H9 (cell line): ENCODE data around the gene JAKMIP3. TPM values are rescaled to one million over a fixed set of nuclear protein-coding genes. Genes with fewer than 3 reads are reported as not detected.

ENCODE experiments used
- DNase-seq: peaks from one replicate; pipeline ENCODE4 v3.0.0-alpha.2; 2017
- H2AFZ ChIP-seq: one replicate; pipeline ENCODE4 v1.6.1; 2013; ENCODE audit warnings: mild to moderate bottlenecking, low read length, control low read depth, moderate library complexity
- H2AK5ac ChIP-seq: 2 replicates; pipeline ENCODE4 v1.6.1; 2013; ENCODE audit warnings: low read length, control low read depth, mixed read lengths; ENCODE audit not compliant: insufficient read length
- H2BK120ac ChIP-seq: one replicate; pipeline ENCODE4 v1.6.1; 2013; ENCODE audit warnings: low read depth, mild to moderate bottlenecking, low read length, control low read depth, inconsistent platforms; ENCODE audit not compliant: poor library complexity, severe bottlenecking
- H2BK12ac ChIP-seq: 2 replicates; pipeline ENCODE4 v1.6.1; 2013; ENCODE audit warnings: low read length, control low read depth, mixed read lengths, low read depth; ENCODE audit not compliant: insufficient read length
- H2BK15ac ChIP-seq: 2 replicates; pipeline ENCODE4 v1.6.1; 2013; ENCODE audit warnings: low read depth, low read length, control low read depth
- H2BK20ac ChIP-seq: one replicate; pipeline ENCODE4 v1.6.1; 2013; ENCODE audit warnings: low read depth, mild to moderate bottlenecking, low read length, control low read depth, inconsistent platforms; ENCODE audit not compliant: poor library complexity, severe bottlenecking
- H2BK5ac ChIP-seq: 2 replicates; pipeline ENCODE4 v1.6.1; 2013; ENCODE audit warnings: low read length, control low read depth, mixed read lengths; ENCODE audit not compliant: insufficient read length
- H3K14ac ChIP-seq: 2 replicates; pipeline ENCODE4 v1.6.1; 2013; ENCODE audit warnings: low read length, control low read depth; ENCODE audit not compliant: insufficient read depth
- H3K18ac ChIP-seq: 2 replicates; pipeline ENCODE4 v1.6.1; 2013; ENCODE audit warnings: low read depth, mild to moderate bottlenecking, mixed read lengths, low read length, control low read depth; ENCODE audit not compliant: insufficient read length
- H3K23ac ChIP-seq: 2 replicates; pipeline ENCODE4 v1.6.1; 2013; ENCODE audit warnings: low read length, control low read depth, mixed read lengths, low read depth; ENCODE audit not compliant: insufficient read length
- H3K23me2 ChIP-seq: 2 replicates; pipeline ENCODE4 v1.6.1; 2013; ENCODE audit warnings: low read depth, mild to moderate bottlenecking, mixed read lengths, low read length, control low read depth; ENCODE audit not compliant: insufficient read length, poor library complexity, severe bottlenecking
- H3K27ac ChIP-seq: 2 replicates; pipeline ENCODE4 v1.5.1; 2013; ENCODE audit warnings: low read length, control low read depth, mixed read lengths, low read depth; ENCODE audit not compliant: insufficient read length
- H3K27me3 ChIP-seq: 2 replicates; pipeline ENCODE4 v1.6.1; 2013; ENCODE audit warnings: low read length, control low read depth, inconsistent platforms; ENCODE audit not compliant: insufficient read depth
- H3K4ac ChIP-seq: 2 replicates; pipeline ENCODE4 v1.6.1; 2013; ENCODE audit warnings: low read depth, mild to moderate bottlenecking, control low read depth, inconsistent platforms, low read length, moderate library complexity
- H3K4me1 ChIP-seq: 2 replicates; pipeline ENCODE4 v1.6.1; 2013; ENCODE audit warnings: low read length, control low read depth, inconsistent platforms; ENCODE audit not compliant: insufficient read depth
- H3K4me2 ChIP-seq: 2 replicates; pipeline ENCODE4 v1.6.1; 2013; ENCODE audit warnings: low read length, control low read depth, mixed read lengths; ENCODE audit not compliant: insufficient read length, insufficient read depth
- H3K56ac ChIP-seq: 2 replicates; pipeline ENCODE4 v1.6.1; 2013; ENCODE audit warnings: low read depth, mild to moderate bottlenecking, mixed read lengths, low read length, control low read depth; ENCODE audit not compliant: insufficient read length
- H3K79me1 ChIP-seq: 2 replicates; pipeline ENCODE4 v1.6.1; 2013; ENCODE audit warnings: low read depth, mild to moderate bottlenecking, moderate library complexity, low read length, control low read depth, inconsistent platforms; ENCODE audit not compliant: insufficient read depth, poor library complexity, severe bottlenecking
- H3K79me2 ChIP-seq: 2 replicates; pipeline ENCODE4 v1.6.1; 2013; ENCODE audit warnings: low read length, control low read depth, inconsistent platforms; ENCODE audit not compliant: insufficient read depth
- H3K9ac ChIP-seq: 2 replicates; pipeline ENCODE4 v1.6.1; 2013; ENCODE audit warnings: low read length, control low read depth, mixed read lengths; ENCODE audit not compliant: insufficient read length; ENCODE audit errors: extremely low read depth
- H3K9me3 ChIP-seq: one replicate; pipeline ENCODE4 v1.6.1; 2013; ENCODE audit warnings: low read depth, low read length, inconsistent platforms; ENCODE audit not compliant: control insufficient read depth
- H3T11ph ChIP-seq: one replicate; pipeline ENCODE4 v1.6.1; 2013; ENCODE audit warnings: mild to moderate bottlenecking, low read length, control low read depth, inconsistent platforms
- H4K20me1 ChIP-seq: one replicate; pipeline ENCODE4 v1.6.1; 2013; ENCODE audit not compliant: control insufficient read depth, insufficient read length, insufficient read depth
- H4K5ac ChIP-seq: 2 replicates; pipeline ENCODE4 v1.6.1; 2013; ENCODE audit warnings: low read depth, mild to moderate bottlenecking, mixed read lengths, low read length, control low read depth; ENCODE audit not compliant: insufficient read length
- H4K8ac ChIP-seq: replicated peaks from 2 replicates; pipeline ENCODE4 v1.6.1; 2013; ENCODE audit warnings: low read length, control low read depth, mixed read lengths, low read depth; ENCODE audit not compliant: insufficient read length
- H4K91ac ChIP-seq: 2 replicates; pipeline ENCODE4 v1.6.1; 2013; ENCODE audit warnings: low read depth, mild to moderate bottlenecking, moderate library complexity, mixed read lengths, low read length, control low read depth; ENCODE audit not compliant: insufficient read length
- H3K27ac Mint-ChIP-seq, 3 experiments: 2 replicates in 2 of 3; 3 replicates in 1 of 3; pipeline ENCODE4 v1.8.0; 2020 to 2021; ENCODE audit warnings: mixed read lengths in 3 of 3, mild to moderate bottlenecking in 1 of 3, moderate library complexity in 1 of 3
- H3K27me3 Mint-ChIP-seq: 2 replicates; pipeline ENCODE4 v1.8.0; 2021; ENCODE audit warnings: low read depth, mild to moderate bottlenecking, moderate library complexity, mixed read lengths
- H3K36me3 Mint-ChIP-seq, 3 experiments: 2 replicates in 2 of 3; 3 replicates in 1 of 3; pipeline ENCODE4 v1.8.0; 2020 to 2021; ENCODE audit warnings: low read depth in 3 of 3, mixed read lengths in 3 of 3; ENCODE audit not compliant: insufficient read depth in 1 of 3
- H3K4me1 Mint-ChIP-seq, 2 experiments: 2 replicates each; pipeline ENCODE4 v1.8.0; 2020; ENCODE audit warnings: mixed read lengths in 2 of 2
- H3K4me3 Mint-ChIP-seq, 2 experiments: 2 replicates in 1 of 2; 3 replicates in 1 of 2; pipeline ENCODE4 v1.8.0; 2020 to 2021; ENCODE audit warnings: mild to moderate bottlenecking in 2 of 2, mixed read lengths in 2 of 2, moderate library complexity in 1 of 2
- H3K9me3 Mint-ChIP-seq, 2 experiments: 2 replicates in 1 of 2; 3 replicates in 1 of 2; pipeline ENCODE4 v1.8.0; 2020; ENCODE audit warnings: mild to moderate bottlenecking in 2 of 2, mixed read lengths in 2 of 2, moderate library complexity in 1 of 2
- CTCF ChIP-seq: fragments of 200-600 bp; sonication (generic); conservative IDR thresholded peaks from 3 replicates; pipeline ENCODE4 v1.8.0; 2021; ENCODE audit warnings: antibody characterized with exemption, mild to moderate bottlenecking
- WGBS: extraction: QIAGEN DNeasy Blood & Tissue Kit; methylation state at CpG from one replicate; pipeline ENCODE4 v1.1.7; 2013; ENCODE audit warnings: missing lambda C conversion rate, low lambda C conversion rate, mixed read lengths; ENCODE audit not compliant: insufficient read length; ENCODE audit errors: extremely low coverage; 5-methylcytosine and 5-hydroxymethylcytosine counted together
- total RNA-seq: library from RNA; stranded (reverse); gene quantifications from 2 replicates; pipeline ENCODE4 v1.2.1, GENCODE V29; 2021

The JAKMIP3 gene
- total RNA-seq, 1 experiment from 2014 or later, result 0.50 TPM

- Histone ChIP-seq H2BK12ac (no peak overlapping the region), H3K23me2 (no peaks in the 10 kb centered on the region), H3K27ac (no peak overlapping the region), H2BK5ac (no peak overlapping the region), H3K14ac (no peak overlapping the region), H2BK15ac (no peak overlapping the region), H2BK120ac (no peak overlapping the region), H2AFZ (no peak overlapping the region), H3K79me1 (no peaks in the 10 kb centered on the region), H3K4ac (no peak overlapping the region), H3K4me2 (no peak overlapping the region), H3K23ac (no peak overlapping the region), H3K4me1 (no peaks in the 10 kb centered on the region), H3K56ac (no peak overlapping the region), H3K18ac (no peak overlapping the region), H3K9me3 (peaks cover 4% of the 10 kb centered on the region), H3T11ph (no peak overlapping the region), H4K8ac (no peak overlapping the region), H4K91ac (no peak overlapping the region), H4K20me1 (no peaks in the 10 kb centered on the region), H3K9ac (no peak overlapping the region), H4K5ac (no peak overlapping the region), H2AK5ac (no peak overlapping the region), H3K79me2 (no peaks in the 10 kb centered on the region), H3K27me3 (no peaks in the 10 kb centered on the region), H2BK20ac (no peak overlapping the region)
- WGBS, result no CpG with 5 or more reads among the region's 9 CpGs
- Mint-ChIP-seq H3K4me1 (peaks cover 8 to 10% of the 10 kb centered on the region in 2 experiments; a peak in 2 of 4 replicates), H3K27me3 (peaks cover 13% of the 10 kb centered on the region), H3K27ac (no peak overlapping the region), H3K9me3 (peaks cover 25 to 26% of the 10 kb centered on the region in 2 experiments), H3K36me3 (peaks cover 7 to 11% (median 8%) of the 10 kb centered on the region in 3 experiments; a peak in 6 of 7 replicates), H3K4me3 (no peak overlapping the region)
- no peak for DNase-seq
- no peak for TF ChIP-seq CTCF
Observed at GRCh38 chr10:132056663-132057062, 9.1 kb upstream of the JAKMIP3 start.
